OCI-LY3 (cell line): ENCODE data around the gene SLC1A1.

ENCODE experiments used
- CTCF ChIP-seq: fragments of 200-600, 300-600 bp; sonication (generic); IDR thresholded peaks from 2 replicates; pipeline ENCODE4 v1.5.1; 2014; ENCODE audit warnings: antibody characterized with exemption, low read length, low read depth
- EZH2phosphoT487 ChIP-seq: fragments of 200-600 bp; shearing (Covaris generic); IDR thresholded peaks from 2 replicates; pipeline ENCODE4 v1.6.1; 2018; ENCODE audit warnings: antibody characterized with exemption, mixed run types, low read depth

- TF ChIP-seq CTCF: no peak
- TF ChIP-seq EZH2phosphoT487: no peak
These were observed 102.6 kb downstream of the SLC1A1 start for GRCh38 chr9:4592886-4593285.
